Osteoblast (primary cell): Measurements from ENCODE around the gene OSGEP. TPM values are rescaled to one million over a fixed set of nuclear protein-coding genes. Genes with fewer than 3 reads are reported as not detected.
A peak's percentile ranks its signal among the peaks of the same experiment; 100 is the strongest.

Experiments used
- DNase-seq: peaks from one replicate; pipeline ENCODE4 v3.0.0; 2011; ENCODE audit warnings: low spot score, mixed read lengths; ENCODE audit not compliant: insufficient read length; ENCODE audit errors: missing footprints
- H2AFZ ChIP-seq: 2 replicates; pipeline ENCODE4 v1.6.0; 2011; ENCODE audit warnings: mild to moderate bottlenecking, low read length
- H3K27ac ChIP-seq: 2 replicates; pipeline ENCODE4 v1.5.1; 2011; ENCODE audit warnings: mild to moderate bottlenecking, low read depth, low read length, moderate library complexity
- H3K27me3 ChIP-seq: 2 replicates; pipeline ENCODE4 v1.6.0; 2012; ENCODE audit warnings: mild to moderate bottlenecking, control low read depth, inconsistent platforms, low read length, moderate library complexity; ENCODE audit not compliant: insufficient read depth
- H3K36me3 ChIP-seq: 2 replicates; pipeline ENCODE4 v1.5.1; 2011; ENCODE audit warnings: mild to moderate bottlenecking, low read length, control low read depth, moderate library complexity; ENCODE audit not compliant: insufficient read depth
- H3K4me1 ChIP-seq: 2 replicates; pipeline ENCODE4 v1.5.1; 2011; ENCODE audit warnings: mild to moderate bottlenecking, low read length, control low read depth, moderate library complexity; ENCODE audit not compliant: insufficient read depth
- H3K4me2 ChIP-seq: 2 replicates; pipeline ENCODE4 v1.6.0; 2011; ENCODE audit warnings: mild to moderate bottlenecking, low read length; ENCODE audit not compliant: insufficient read depth
- H3K4me3 ChIP-seq: fragments of 200-600 bp; sonication (generic); 3 replicates; pipeline ENCODE4 v1.5.1; 2012; ENCODE audit warnings: mild to moderate bottlenecking, low read length, inconsistent platforms; ENCODE audit not compliant: insufficient read depth
- H3K79me2 ChIP-seq: 2 replicates; pipeline ENCODE4 v1.6.0; 2012; ENCODE audit warnings: mild to moderate bottlenecking, low read length, control low read depth, inconsistent platforms; ENCODE audit not compliant: insufficient read depth
- H3K9me3 ChIP-seq: 2 replicates; pipeline ENCODE4 v1.5.1; 2011; ENCODE audit warnings: low read depth, low read length, control low read depth
- H4K20me1 ChIP-seq: 2 replicates; pipeline ENCODE4 v1.6.0; 2012; ENCODE audit warnings: mild to moderate bottlenecking, low read length, control low read depth; ENCODE audit not compliant: insufficient read depth
- CTCF ChIP-seq: IDR thresholded peaks from 2 replicates; pipeline ENCODE4 v1.5.1; 2011; ENCODE audit warnings: mild to moderate bottlenecking, low read depth, low read length, moderate library complexity; ENCODE audit errors: extremely low read depth
- total RNA-seq: library from RNA; depleted of rRNA; stranded (reverse); fragments of >200 nt; gene quantifications from 2 replicates; pipeline ENCODE4 v1.2.3, GENCODE V29; 2012

OSGEP gene
- total RNA-seq, 1 donor = 47.8 TPM

DNA sequence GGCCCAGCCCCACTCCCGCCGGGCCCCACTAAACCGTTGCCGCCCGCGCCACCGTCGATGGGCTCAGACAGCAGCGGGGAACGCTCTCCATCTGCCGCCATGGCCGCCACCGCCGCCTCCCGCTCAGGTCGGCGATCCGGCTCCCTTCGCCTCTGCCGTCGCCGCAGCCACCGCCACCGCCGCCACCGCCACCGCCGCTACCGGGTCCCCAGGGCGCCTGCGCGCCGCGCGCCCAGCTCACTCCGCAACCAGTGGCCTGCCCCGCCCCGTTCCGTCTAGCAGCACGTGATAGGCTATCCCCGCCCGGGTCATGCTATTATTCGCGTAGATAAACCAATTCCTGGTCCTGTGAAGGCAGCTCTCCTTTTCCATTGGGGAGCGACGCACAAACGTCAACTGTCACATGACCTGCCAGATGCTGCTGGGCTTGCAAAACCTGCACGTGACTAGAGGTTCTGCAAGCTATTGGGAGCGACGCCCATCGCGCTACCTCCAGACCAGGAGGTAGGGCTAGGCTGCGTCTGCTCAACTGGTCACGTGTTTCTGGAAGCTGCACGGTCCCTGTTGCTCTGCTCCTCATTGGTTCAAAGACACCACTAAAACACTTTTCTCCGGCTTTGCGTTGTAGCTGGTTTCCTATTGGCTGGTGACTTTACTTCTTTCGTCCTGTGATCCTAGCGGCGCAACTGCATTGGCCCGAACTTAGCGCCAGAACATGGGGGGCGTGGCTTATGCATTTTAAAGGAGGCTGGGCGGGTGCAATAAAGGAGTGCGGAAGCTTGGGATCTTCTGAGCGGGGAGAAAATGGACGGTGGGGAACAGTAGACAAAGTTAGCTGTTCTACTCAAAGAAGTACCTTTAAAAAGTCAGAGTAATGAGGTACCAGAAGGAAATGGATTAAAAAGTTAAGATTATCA lies 6.9 kb upstream of the OSGEP start, which contains the start of gene PIP4P1:
Gene PIP4P1, minus strand, starts transcription at position 210 of the 917 bp plus-strand sequence. Its CDS starts 109 bp downstream, at position 101.
- H3K27me3 ChIP-seq = peaks cover 5% of the 10 kb centered on the region
- H3K4me2 ChIP-seq = peak within 1 kb of the TSS; percentile 98
- peak within 1 kb of the TSS; percentile 87 for H2AFZ ChIP-seq
- peak; percentile 99 for DNase-seq
- peaks cover 35% of the 10 kb centered on the region for H3K36me3 ChIP-seq
- H3K79me2 ChIP-seq = peaks cover 46% of the 10 kb centered on the region
- peaks cover 7% of the 10 kb centered on the region for H4K20me1 ChIP-seq
- no peaks in the 10 kb centered on the region for H3K9me3 ChIP-seq
- no peak for TF ChIP-seq CTCF
- peak within 1 kb of the TSS; percentile 82 for H3K27ac ChIP-seq
- H3K4me1 ChIP-seq = peaks cover 19% of the 10 kb centered on the region
- H3K4me3 ChIP-seq = peak within 1 kb of the TSS; percentile 88

DNA sequence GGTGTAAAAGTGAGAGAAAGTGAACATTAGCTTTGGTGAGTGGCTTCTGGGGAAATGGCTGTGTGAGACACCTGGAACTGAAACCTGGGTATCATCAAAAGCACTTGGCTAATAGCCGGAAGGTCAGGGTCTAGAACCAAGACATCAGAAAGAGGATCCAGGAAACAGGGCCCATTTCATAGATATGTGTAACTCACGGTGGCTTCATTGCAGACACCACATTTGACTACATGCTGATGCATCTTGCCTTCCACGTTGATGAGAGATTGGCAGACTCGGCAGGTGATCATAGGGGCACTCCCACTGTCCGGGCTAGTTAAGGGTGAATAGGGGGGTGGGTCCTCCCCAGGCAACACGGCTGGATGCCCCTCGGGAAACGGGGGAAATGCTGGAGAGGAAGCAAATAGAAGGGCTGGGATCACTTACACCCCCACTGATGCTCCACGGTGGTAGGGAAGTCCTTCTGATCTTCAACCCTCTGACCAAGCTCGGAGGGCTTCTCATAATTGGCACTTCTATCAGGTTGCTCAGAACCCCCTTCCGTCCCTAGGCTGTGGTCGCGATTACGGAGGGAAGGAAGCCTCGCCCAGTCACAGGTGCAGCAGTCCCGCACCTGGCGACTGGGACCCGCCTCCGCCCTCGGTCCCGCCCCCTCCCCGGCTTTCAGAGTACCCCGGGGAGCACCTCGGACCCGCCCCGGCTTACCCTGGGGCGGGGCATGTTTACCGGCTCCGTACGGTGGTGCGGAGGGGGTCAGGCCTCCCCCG lies 6.0 kb upstream of the OSGEP start:
- peak overlapping the region; percentile 82 for H3K27ac ChIP-seq
- H3K4me3 ChIP-seq = peak overlapping the region; percentile 88
- H3K9me3 ChIP-seq = no peaks in the 10 kb centered on the region
- DNase-seq = peak; percentile 80
- H3K79me2 ChIP-seq = peaks cover 52% of the 10 kb centered on the region
- peaks cover 37% of the 10 kb centered on the region for H3K36me3 ChIP-seq
- no peak for TF ChIP-seq CTCF
- H2AFZ ChIP-seq = peak overlapping the region; percentile 31
- H4K20me1 ChIP-seq = peaks cover 9% of the 10 kb centered on the region
- H3K4me2 ChIP-seq = peak overlapping the region; percentile 98
- H3K27me3 ChIP-seq = peaks cover under 1% of the 10 kb centered on the region
- peaks cover 26% of the 10 kb centered on the region for H3K4me1 ChIP-seq

- peaks cover 65% of the 10 kb centered on the region for H3K79me2 ChIP-seq
- H3K27me3 ChIP-seq = no peaks in the 10 kb centered on the region
- no peak overlapping the region for H3K27ac ChIP-seq
- DNase-seq = no peak
- H3K36me3 ChIP-seq = peaks cover 37% of the 10 kb centered on the region
- H3K4me1 ChIP-seq = peaks cover 32% of the 10 kb centered on the region
- TF ChIP-seq CTCF = no peak
- H2AFZ ChIP-seq = no peak overlapping the region
- H3K9me3 ChIP-seq = no peaks in the 10 kb centered on the region
- H3K4me2 ChIP-seq = no peak overlapping the region
- H3K4me3 ChIP-seq = no peak overlapping the region
- peaks cover 9% of the 10 kb centered on the region for H4K20me1 ChIP-seq
Observed at GRCh38 chr14:20458031-20458789, 3.6 kb upstream of the OSGEP start.
